ENCODE results near the gene BET1. TPM values are rescaled to one million over a fixed set of nuclear protein-coding genes. Genes with fewer than 3 reads are reported as not detected.

The BET1 gene
- total RNA-seq, 1 experiment from 2014 or later = 19.9 TPM

- Mint-ChIP-seq H3K27me3 (ENCODE audit: insufficient read depth, unreplicated experiment) (peaks cover 15% of the 10 kb centered on the region), H3K36me3 (ENCODE audit: insufficient read depth, unreplicated experiment) (no peaks in the 10 kb centered on the region), H3K4me1 (ENCODE audit: low read depth, unreplicated experiment) (no peaks in the 10 kb centered on the region), H3K27ac (ENCODE audit: unreplicated experiment) (no peak overlapping the region), H3K9me3 (ENCODE audit: unreplicated experiment) (no peaks in the 10 kb centered on the region), H3K4me3 (ENCODE audit: unreplicated experiment) (no peak overlapping the region)
- DNase-seq = no peak
- Histone ChIP-seq H3K4me3 (ENCODE audit: low read depth, low read length) (no peak overlapping the region), H3K4me1 (no peaks in the 10 kb centered on the region), H3K27me3 (replicated peaks; ENCODE audit: control insufficient read depth, insufficient read depth, low read length) (no peaks in the 10 kb centered on the region), H3K36me3 (ENCODE audit: control insufficient read depth, insufficient read depth, low read length) (no peaks in the 10 kb centered on the region), H3K9me3 (no peaks in the 10 kb centered on the region)
- intact Hi-C loops (cut with micrococcal nuclease; ENCODE audit: unreplicated experiment) = no loop called here
- no peak for TF ChIP-seq CTCF (IDR thresholded peaks at IDR 0.05; ENCODE audit: insufficient read depth in 1 of 2, low read depth in 1 of 2, low read length in 1 of 2, severe bottlenecking in 1 of 2, unreplicated experiment in 1 of 2)
- POLR2A ChIA-PET = no interaction called here
- CTCF ChIA-PET = no interaction called here
- BruUV-seq (replicated peaks) = no TSS peak
Observed at GRCh38 chr7:93958216-93958615, 45.9 kb downstream of the BET1 start.

- DNase-seq = no peak
- Histone ChIP-seq H3K9me3 (no peaks in the 10 kb centered on the region), H3K4me1 (no peaks in the 10 kb centered on the region), H3K27me3 (replicated peaks; ENCODE audit: control insufficient read depth, insufficient read depth, low read length) (no peaks in the 10 kb centered on the region), H3K36me3 (ENCODE audit: control insufficient read depth, insufficient read depth, low read length) (no peaks in the 10 kb centered on the region), H3K4me3 (ENCODE audit: low read depth, low read length) (no peak overlapping the region)
- no peaks in the 10 kb centered on the region for H3K36me3 Mint-ChIP-seq (ENCODE audit: insufficient read depth, unreplicated experiment)
- no peak overlapping the region for H3K27ac Mint-ChIP-seq (ENCODE audit: unreplicated experiment)
- ChIA-PET POLR2A (no interaction called here), CTCF (no interaction called here)
- intact Hi-C loops (cut with micrococcal nuclease; ENCODE audit: unreplicated experiment) = no loop called here
- H3K27me3 Mint-ChIP-seq (ENCODE audit: insufficient read depth, unreplicated experiment) = peaks cover 16% of the 10 kb centered on the region
- no peak overlapping the region for H3K4me3 Mint-ChIP-seq (ENCODE audit: unreplicated experiment)
- no peak for TF ChIP-seq CTCF (IDR thresholded peaks at IDR 0.05; ENCODE audit: insufficient read depth in 1 of 2, low read depth in 1 of 2, low read length in 1 of 2, severe bottlenecking in 1 of 2, unreplicated experiment in 1 of 2)
- no peaks in the 10 kb centered on the region for H3K9me3 Mint-ChIP-seq (ENCODE audit: unreplicated experiment)
- no TSS peak for BruUV-seq (replicated peaks)
- H3K4me1 Mint-ChIP-seq (ENCODE audit: low read depth, unreplicated experiment) = no peaks in the 10 kb centered on the region
Observed at GRCh38 chr7:93957767-93958166, 46.4 kb downstream of the BET1 start.

GRCh38 chr7:93955304-93955703, 48.9 kb downstream of the BET1 start:
- CTCF ChIA-PET = no interaction called here
- intact Hi-C loops (cut with micrococcal nuclease; ENCODE audit: unreplicated experiment) = no loop called here
- no TSS peak for BruUV-seq (replicated peaks)
- H3K9me3 Mint-ChIP-seq (ENCODE audit: unreplicated experiment) = no peaks in the 10 kb centered on the region
- Histone ChIP-seq H3K4me3 (ENCODE audit: low read depth, low read length) (no peak overlapping the region), H3K9me3 (no peaks in the 10 kb centered on the region), H3K27me3 (replicated peaks; ENCODE audit: control insufficient read depth, insufficient read depth, low read length) (no peaks in the 10 kb centered on the region), H3K36me3 (ENCODE audit: control insufficient read depth, insufficient read depth, low read length) (no peaks in the 10 kb centered on the region), H3K4me1 (no peaks in the 10 kb centered on the region)
- no peak for DNase-seq
- POLR2A ChIA-PET = no interaction called here
- TF ChIP-seq CTCF (IDR thresholded peaks at IDR 0.05; ENCODE audit: insufficient read depth in 1 of 2, low read depth in 1 of 2, low read length in 1 of 2, severe bottlenecking in 1 of 2, unreplicated experiment in 1 of 2) = no peak
- H3K27ac Mint-ChIP-seq (ENCODE audit: unreplicated experiment) = no peak overlapping the region
- H3K4me3 Mint-ChIP-seq (ENCODE audit: unreplicated experiment) = no peak overlapping the region
- no peaks in the 10 kb centered on the region for H3K4me1 Mint-ChIP-seq (ENCODE audit: low read depth, unreplicated experiment)
- H3K27me3 Mint-ChIP-seq (ENCODE audit: insufficient read depth, unreplicated experiment) = peaks cover 16% of the 10 kb centered on the region
- no peaks in the 10 kb centered on the region for H3K36me3 Mint-ChIP-seq (ENCODE audit: insufficient read depth, unreplicated experiment)

Data from Caco-2 (cell line).